Measurements from ENCODE around the gene ROR2.

GRCh38 chr9:91903126-91903911 is 46.7 kb downstream of the ROR2 start:
- TF ChIP-seq POLR2A (IDR thresholded peaks at IDR 0.05; ENCODE audit: low read depth), result no peak
- TF ChIP-seq CTCF (IDR thresholded peaks at IDR 0.05), result no peak
